RWPE2 (cell line): ENCODE results near the gene RRAGD.

Source experiments
- ATAC-seq: fragments of 200-7000 bp; cut with Tn5 transposase; 3 replicates; pipeline ENCODE4 v1.9.1; 2021; ENCODE audit warnings: low read depth
- DNase-seq: peaks from one replicate; pipeline ENCODE4 v3.0.0-alpha.2; 2020; ENCODE audit warnings: low spot score
- H3K27ac ChIP-seq: fragments of 450-650 bp; 2 replicates; pipeline ENCODE4 v1.5.1; 2017; ENCODE audit warnings: mild to moderate bottlenecking; ENCODE audit not compliant: poor library complexity, severe bottlenecking
- H3K27me3 ChIP-seq: fragments of 250-450 bp; sonication (Bioruptor Pico); 2 replicates; pipeline ENCODE4 v1.5.1; 2021; ENCODE audit warnings: mild to moderate bottlenecking, moderate library complexity; ENCODE audit not compliant: insufficient read depth, poor library complexity, severe bottlenecking
- H3K36me3 ChIP-seq: fragments of 250-450 bp; sonication (Bioruptor Pico); 2 replicates; pipeline ENCODE4 v1.5.1; 2020; ENCODE audit warnings: low read depth, mild to moderate bottlenecking, moderate library complexity
- H3K4me1 ChIP-seq: fragments of 250-450 bp; sonication (Bioruptor Pico); 2 replicates; pipeline ENCODE4 v1.5.1; 2021; ENCODE audit warnings: mild to moderate bottlenecking, moderate library complexity; ENCODE audit not compliant: insufficient read depth, poor library complexity, severe bottlenecking
- H3K4me3 ChIP-seq: fragments of 250-450 bp; sonication (Bioruptor Pico); 2 replicates; pipeline ENCODE4 v1.5.1; 2021; ENCODE audit warnings: mild to moderate bottlenecking, moderate library complexity; ENCODE audit not compliant: severe bottlenecking
- H3K9me3 ChIP-seq: fragments of 250-450 bp; sonication (Bioruptor Pico); 2 replicates; pipeline ENCODE4 v1.5.1; 2021; ENCODE audit warnings: mild to moderate bottlenecking, moderate library complexity; ENCODE audit not compliant: severe bottlenecking
- TF ChIP-seq, protein P1 (sequence below): fragments of 450-650 bp; IDR thresholded peaks from one replicate; pipeline ENCODE4 v1.5.1; 2017; ENCODE audit warnings: mild to moderate bottlenecking, moderate library complexity; ENCODE audit not compliant: poor library complexity, severe bottlenecking

Gene RRAGD

DNA sequence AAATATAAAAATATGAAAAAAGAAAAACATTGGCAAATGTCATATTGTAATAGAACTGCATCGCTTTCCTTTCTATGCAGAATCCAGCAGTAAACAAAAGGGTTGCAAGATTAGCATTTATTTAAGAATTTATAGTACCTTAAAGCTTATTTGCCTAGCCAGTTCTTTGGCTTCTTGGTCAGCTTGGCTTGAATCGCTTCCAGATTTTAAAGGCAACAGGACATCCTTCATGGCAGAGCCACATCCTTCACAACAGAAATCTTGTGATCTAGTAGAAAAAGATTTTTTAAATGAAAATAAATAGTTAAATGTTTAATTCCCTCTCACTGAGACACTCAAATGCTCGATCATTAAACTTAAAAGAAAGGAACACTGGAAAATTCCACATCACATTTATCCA lies 76.9 kb downstream of the RRAGD start:
- H3K27ac ChIP-seq, result no peak overlapping the region
- DNase-seq, result no peak
- H3K9me3 ChIP-seq, result no peaks in the 10 kb centered on the region
- no peaks in the 10 kb centered on the region for H3K27me3 ChIP-seq
- H3K4me1 ChIP-seq, result no peaks in the 10 kb centered on the region
- no peak overlapping the region for H3K4me3 ChIP-seq
- TF ChIP-seq, protein P1, sequence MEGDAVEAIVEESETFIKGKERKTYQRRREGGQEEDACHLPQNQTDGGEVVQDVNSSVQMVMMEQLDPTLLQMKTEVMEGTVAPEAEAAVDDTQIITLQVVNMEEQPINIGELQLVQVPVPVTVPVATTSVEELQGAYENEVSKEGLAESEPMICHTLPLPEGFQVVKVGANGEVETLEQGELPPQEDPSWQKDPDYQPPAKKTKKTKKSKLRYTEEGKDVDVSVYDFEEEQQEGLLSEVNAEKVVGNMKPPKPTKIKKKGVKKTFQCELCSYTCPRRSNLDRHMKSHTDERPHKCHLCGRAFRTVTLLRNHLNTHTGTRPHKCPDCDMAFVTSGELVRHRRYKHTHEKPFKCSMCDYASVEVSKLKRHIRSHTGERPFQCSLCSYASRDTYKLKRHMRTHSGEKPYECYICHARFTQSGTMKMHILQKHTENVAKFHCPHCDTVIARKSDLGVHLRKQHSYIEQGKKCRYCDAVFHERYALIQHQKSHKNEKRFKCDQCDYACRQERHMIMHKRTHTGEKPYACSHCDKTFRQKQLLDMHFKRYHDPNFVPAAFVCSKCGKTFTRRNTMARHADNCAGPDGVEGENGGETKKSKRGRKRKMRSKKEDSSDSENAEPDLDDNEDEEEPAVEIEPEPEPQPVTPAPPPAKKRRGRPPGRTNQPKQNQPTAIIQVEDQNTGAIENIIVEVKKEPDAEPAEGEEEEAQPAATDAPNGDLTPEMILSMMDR, result no peak
- peaks cover 68% of the 10 kb centered on the region for H3K36me3 ChIP-seq
- no peak for ATAC-seq

DNA sequence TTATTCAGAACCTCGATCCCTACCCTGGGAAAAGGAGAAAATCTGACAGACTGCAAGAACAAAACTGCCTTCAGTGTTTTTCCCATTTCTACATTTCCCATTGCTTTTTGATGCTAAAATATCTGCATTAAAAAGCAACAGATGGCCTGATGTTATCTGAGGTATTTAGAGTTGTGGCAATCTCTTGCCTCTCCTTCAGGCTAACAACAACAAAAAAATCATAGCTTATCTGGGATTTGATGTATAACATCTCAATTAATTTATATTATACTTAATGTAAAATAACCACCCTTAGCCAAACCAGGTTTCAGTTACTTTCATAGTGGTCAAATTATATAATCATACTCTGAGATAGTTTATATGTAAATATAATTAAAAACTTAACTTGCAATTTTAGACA lies 81.2 kb downstream of the RRAGD start:
- TF ChIP-seq, protein P1, result no peak
- H3K36me3 ChIP-seq, result peaks cover 84% of the 10 kb centered on the region
- no peaks in the 10 kb centered on the region for H3K4me1 ChIP-seq

DNA sequence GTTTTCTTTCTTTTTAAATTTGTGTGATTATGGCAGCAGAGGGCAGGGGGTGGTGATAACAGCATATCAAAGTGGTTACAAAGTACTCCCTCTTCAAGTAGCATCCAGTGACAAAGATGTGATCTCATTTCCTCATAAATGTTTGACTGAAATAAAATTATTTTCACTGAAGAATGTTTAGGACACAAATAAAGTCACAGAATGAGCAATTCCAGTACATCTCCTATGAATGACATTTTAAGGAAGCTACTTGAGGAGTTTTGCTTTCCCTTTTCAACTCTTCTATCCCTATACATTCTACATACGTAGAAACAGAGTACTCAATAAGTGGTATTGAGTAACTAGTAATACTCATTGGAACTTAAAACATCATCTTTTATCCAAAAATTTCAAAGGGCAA lies 83.1 kb downstream of the RRAGD start:
- no peak for ATAC-seq
- H3K36me3 ChIP-seq, result peaks cover 66% of the 10 kb centered on the region

More for the DNA sequence above, 81.2 kb downstream of the RRAGD start:
- DNase-seq (no peak), ATAC-seq (no peak)
- no peak overlapping the region for H3K27ac ChIP-seq
- no peak overlapping the region for H3K4me3 ChIP-seq
- no peaks in the 10 kb centered on the region for H3K27me3 ChIP-seq
- H3K9me3 ChIP-seq, result no peaks in the 10 kb centered on the region

GRCh38 chr6:89324304-89324703 lies 87.8 kb downstream of the RRAGD start:
- no peaks in the 10 kb centered on the region for H3K9me3 ChIP-seq
- no peaks in the 10 kb centered on the region for H3K27me3 ChIP-seq
- no peak overlapping the region for H3K4me3 ChIP-seq
- ATAC-seq (no peak), DNase-seq (no peak)
- H3K27ac ChIP-seq, result no peak overlapping the region
- H3K4me1 ChIP-seq, result no peaks in the 10 kb centered on the region
- TF ChIP-seq, protein P1, result no peak
- peaks cover 20% of the 10 kb centered on the region for H3K36me3 ChIP-seq

More for the DNA sequence above, 83.1 kb downstream of the RRAGD start:
- Histone ChIP-seq H3K27ac (no peak overlapping the region), H3K4me1 (no peaks in the 10 kb centered on the region), H3K9me3 (no peaks in the 10 kb centered on the region), H3K4me3 (no peak overlapping the region), H3K27me3 (no peaks in the 10 kb centered on the region)
- TF ChIP-seq, protein P1, result no peak
- no peak for DNase-seq

- H3K27ac ChIP-seq, result no peak overlapping the region
These were observed 88.5 kb downstream of the RRAGD start for GRCh38 chr6:89323511-89323971.

More at GRCh38 chr6:89323511-89323971, 88.5 kb downstream of the RRAGD start:
- Histone ChIP-seq H3K27me3 (no peaks in the 10 kb centered on the region), H3K9me3 (no peaks in the 10 kb centered on the region), H3K4me3 (no peak overlapping the region), H3K4me1 (no peaks in the 10 kb centered on the region), H3K36me3 (peaks cover 13% of the 10 kb centered on the region)
- TF ChIP-seq, protein P1, result no peak
- ATAC-seq, result no peak
- DNase-seq, result no peak
